DMS153 (cell line): ENCODE data around the gene PTPN3.
A peak's percentile ranks its signal among the peaks of the same experiment; 100 is the strongest.
"Not testable (repeated sequence)": the region's sequence is repeated elsewhere in the genome, so short reads cannot be mapped to it uniquely, and the experiment has no call there.

Experiments
- DNase-seq: peaks from one replicate; lab custom pipeline; 2025; lab: John Stamatoyannopoulos, UW

The PTPN3 gene, protein sequence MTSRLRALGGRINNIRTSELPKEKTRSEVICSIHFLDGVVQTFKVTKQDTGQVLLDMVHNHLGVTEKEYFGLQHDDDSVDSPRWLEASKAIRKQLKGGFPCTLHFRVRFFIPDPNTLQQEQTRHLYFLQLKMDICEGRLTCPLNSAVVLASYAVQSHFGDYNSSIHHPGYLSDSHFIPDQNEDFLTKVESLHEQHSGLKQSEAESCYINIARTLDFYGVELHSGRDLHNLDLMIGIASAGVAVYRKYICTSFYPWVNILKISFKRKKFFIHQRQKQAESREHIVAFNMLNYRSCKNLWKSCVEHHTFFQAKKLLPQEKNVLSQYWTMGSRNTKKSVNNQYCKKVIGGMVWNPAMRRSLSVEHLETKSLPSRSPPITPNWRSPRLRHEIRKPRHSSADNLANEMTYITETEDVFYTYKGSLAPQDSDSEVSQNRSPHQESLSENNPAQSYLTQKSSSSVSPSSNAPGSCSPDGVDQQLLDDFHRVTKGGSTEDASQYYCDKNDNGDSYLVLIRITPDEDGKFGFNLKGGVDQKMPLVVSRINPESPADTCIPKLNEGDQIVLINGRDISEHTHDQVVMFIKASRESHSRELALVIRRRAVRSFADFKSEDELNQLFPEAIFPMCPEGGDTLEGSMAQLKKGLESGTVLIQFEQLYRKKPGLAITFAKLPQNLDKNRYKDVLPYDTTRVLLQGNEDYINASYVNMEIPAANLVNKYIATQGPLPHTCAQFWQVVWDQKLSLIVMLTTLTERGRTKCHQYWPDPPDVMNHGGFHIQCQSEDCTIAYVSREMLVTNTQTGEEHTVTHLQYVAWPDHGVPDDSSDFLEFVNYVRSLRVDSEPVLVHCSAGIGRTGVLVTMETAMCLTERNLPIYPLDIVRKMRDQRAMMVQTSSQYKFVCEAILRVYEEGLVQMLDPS

DNA sequence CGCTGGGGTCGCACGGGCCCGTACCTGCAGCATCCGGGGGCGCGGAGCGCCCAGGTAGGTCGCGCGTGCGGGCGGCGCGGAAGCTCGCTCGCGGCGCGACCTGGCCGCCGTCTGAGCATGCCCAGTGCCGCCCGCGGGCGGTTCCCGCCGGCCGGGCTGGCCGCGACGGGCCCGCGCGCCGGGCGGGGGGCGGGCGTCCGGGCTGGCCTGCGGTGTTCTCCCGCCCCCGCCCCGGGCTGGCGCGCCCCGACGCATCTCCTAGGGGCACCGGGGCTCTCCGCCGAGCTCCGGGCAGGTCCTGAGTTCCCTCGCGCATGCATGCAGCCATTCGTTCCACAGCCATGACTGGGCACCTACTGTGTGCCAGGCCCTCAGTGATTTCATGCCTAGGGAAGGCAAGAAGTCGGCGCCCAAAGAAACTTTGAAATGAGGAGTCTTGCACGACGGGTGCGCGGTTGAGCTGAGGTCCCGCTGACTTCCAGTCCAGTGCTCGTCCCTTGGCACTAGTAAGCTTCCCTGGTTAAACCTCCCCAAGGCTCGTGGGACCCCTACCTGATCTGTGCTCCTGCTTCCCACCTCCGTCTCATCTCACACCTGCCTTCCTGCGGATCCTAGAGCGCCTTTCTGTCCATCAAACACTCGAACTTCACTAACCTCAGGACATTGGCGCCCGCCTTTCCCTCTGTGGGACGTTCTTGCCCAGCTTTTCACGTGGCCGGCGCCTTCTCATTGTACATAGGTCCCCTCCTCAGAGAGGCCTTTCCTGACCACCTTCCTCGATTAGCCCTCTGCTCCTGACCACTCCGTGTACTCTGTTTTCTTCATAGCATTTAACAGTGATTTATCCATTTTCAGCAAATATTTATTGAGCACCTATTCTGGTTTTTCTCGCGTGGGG lies at the start of gene PTPN3:
Gene PTPN3, minus strand, starts transcription at position 113 of the 898 bp plus-strand sequence. CDS start 34,873 bp downstream, outside the sequence.
- DNase-seq, result no peak

DNA sequence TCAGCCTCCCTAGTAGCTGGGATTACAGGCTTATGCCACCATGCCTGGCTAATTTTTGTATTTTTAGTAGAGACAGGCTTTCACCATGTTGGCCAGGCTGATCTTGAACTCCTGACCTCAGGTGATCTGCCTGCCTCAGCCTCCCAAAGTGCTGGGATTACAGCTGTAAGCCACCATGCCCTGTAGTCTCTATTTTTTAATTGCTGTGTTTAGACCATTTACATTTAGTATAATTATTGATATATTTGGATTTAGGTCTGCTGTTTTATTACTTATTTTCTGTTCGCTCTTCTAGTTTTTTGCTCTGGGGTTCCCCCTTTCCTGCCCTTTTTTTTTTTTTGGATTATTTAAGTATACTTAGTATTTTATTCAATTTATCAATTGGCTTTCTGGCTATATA lies 46.8 kb upstream of the PTPN3 start:
- not testable (repeated sequence) for DNase-seq

DNA sequence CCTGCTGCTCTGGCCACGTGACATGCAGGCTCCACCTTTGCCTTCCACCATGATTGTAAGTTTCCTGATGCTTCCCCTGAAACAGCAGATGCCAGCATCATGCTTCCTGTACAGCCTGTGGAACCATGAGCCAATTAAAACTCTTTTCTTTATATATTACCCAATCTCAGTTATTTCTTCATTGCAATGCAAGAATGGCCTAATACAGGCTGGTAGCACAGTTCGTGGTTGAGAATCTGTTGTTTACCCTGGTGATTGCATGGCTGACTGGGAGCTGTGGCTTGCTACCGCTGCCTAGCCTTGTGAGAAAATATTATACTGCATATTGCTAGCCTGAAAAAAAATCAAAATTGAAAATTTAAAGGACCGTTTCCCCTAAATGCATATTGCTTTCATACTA lies 44.8 kb upstream of the PTPN3 start:
- no peak for DNase-seq

DNA sequence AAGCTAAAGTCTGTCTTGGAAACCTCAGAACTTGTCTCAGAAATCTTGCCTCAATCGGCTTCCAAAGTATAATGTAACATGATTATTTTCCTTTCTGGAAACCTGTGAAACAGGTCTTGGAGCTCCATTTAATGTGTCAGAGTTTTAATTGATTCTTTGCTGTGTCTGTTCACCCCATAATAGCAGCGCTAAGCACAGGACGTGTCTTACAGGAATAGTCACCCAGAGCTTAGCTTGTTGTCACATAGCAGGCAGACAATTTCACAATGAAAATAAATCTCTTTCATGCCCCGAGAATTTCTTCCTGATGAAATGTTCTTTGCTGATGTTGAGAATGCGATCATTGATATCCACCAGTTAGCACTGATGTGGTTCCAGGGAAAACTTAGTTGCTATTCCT lies 40.2 kb upstream of the PTPN3 start:
- peak; percentile 5 for DNase-seq

DNA sequence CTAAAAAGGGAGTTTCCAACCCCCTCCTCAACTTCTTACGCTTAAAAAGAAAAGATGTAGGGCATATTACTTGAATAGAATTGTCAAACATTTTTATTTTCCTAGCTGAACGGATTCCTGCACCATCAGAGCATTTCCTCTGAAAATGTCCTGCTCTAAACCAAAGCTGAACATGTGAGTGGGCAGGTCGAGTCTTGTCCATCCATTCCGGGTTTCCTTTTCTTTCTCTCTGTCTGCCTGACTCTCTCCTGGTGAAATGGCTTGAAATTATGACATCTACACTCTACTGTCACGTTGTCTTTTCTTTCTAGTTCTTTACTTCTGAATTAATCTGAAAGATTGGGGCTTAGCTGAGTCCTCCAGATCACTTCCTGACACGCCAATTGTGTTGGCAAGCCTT lies 39.2 kb upstream of the PTPN3 start:
- DNase-seq, result peak; percentile 43

DNA sequence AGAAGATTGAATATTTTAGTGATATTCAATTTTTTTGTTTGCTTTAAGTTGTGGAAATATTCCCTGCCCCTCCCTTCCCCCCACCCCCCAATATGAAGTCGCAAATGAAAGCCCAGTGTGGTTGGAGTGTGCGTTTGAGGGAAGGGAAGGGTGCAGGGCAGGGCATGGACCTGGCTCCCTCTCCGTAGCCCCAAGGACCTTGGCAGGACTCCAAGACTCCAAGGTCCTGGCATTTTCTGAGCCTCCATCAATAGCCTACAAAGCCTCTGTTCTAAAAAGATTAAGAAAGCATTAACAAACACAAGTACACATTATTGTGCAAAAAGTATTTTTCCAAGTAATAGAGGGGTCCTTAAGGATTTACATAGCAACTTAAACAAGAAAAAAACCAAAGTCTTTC lies 38.8 kb upstream of the PTPN3 start:
- DNase-seq, result peak; percentile 5

GRCh38 chr9:109535365-109535764 lies 37.3 kb upstream of the PTPN3 start:
- DNase-seq, result no peak

GRCh38 chr9:109534151-109534550 lies 36.0 kb upstream of the PTPN3 start:
- DNase-seq, result no peak

- DNase-seq, result not testable (repeated sequence)
These were observed 34.5 kb upstream of the PTPN3 start for GRCh38 chr9:109532652-109533051.

GRCh38 chr9:109522106-109522505 lies 24.0 kb upstream of the PTPN3 start:
- DNase-seq, result no peak

- peak; percentile 70 for DNase-seq
These were observed 22.5 kb upstream of the PTPN3 start for GRCh38 chr9:109520475-109521132.

GRCh38 chr9:109519366-109519765 lies 21.3 kb upstream of the PTPN3 start:
- DNase-seq, result no peak

GRCh38 chr9:109518621-109519335 lies 20.7 kb upstream of the PTPN3 start:
- no peak for DNase-seq

DNA sequence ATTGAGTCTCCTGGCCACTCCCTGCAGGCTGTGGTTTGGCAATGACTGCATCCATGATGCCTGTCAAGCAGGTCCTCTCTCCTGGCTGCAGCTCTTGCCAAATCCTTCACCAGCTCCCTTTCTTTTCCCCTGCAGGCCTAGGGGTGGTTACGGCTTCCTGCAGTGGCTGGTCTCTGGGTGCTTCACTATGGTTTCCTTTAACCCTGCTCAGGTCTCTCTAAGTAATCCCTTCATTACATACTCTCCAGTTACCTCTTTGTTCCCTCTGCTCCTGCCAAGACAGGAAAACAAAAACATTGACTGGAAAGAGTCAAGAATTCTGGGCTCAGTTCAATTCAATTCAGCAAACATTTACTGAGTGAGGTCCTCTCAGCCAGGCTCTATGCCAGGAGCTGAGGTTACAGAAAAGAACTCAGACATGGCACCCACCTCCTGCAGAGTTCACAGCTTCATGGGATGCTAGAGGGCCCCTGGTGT lies 19.8 kb upstream of the PTPN3 start:
- DNase-seq, result no peak

- DNase-seq, result no peak
These were observed 15.8 kb upstream of the PTPN3 start for GRCh38 chr9:109513871-109514270.

DNA sequence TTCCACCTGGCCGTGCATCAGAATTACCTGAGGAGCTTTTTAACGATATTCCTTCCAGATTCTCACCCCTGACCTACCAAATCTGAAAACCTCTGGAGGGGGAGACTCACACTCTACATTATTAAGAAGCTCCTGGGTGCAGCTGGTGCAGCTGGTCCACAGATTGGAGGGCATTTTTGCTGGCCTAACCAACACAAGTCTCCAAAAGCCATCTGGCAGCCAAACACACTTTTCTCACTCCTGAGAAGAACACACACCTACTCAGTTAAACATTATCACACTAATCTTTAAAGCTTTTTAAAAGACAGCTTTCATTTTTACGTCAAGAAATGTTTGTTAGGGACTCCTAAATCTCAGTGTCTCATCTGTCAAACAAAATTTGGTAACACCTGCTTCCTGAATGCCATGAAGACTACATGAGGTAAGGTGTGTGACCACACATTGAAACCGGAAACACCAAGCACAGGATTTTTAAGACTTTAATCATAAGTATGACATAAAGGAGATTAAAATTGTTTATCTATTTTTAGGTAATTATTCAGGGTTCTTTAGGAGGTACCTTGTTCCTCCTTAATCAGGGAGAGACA lies 14.2 kb upstream of the PTPN3 start:
- DNase-seq, result no peak

GRCh38 chr9:109510506-109510905 lies 12.4 kb upstream of the PTPN3 start:
- no peak for DNase-seq

DNA sequence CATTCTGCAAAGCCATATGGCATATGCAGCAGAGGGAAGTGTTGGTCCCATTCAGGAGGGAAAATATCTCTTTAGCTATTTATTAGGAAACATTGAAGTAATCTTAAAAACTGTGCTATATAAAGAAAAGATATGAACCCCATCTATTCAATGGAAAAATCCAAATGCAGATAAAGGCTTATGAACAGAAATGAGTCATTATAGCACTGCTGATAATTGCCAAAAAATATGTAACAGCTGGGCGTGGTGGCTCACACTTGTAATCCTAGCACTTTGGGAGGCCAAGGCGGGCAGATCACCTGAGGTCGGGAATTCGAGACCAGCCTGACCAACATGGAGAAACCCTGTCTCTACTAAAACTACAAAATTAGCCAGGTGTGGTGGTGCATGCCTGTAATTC lies 11.9 kb upstream of the PTPN3 start:
- not testable (repeated sequence) for DNase-seq

GRCh38 chr9:109509611-109510010 lies 11.5 kb upstream of the PTPN3 start:
- no peak for DNase-seq

GRCh38 chr9:109507421-109507838 lies 9.3 kb upstream of the PTPN3 start:
- no peak for DNase-seq
